ENCODE results near the gene FHIP1A. TPM values are rescaled to one million over a fixed set of nuclear protein-coding genes. Genes with fewer than 3 reads are reported as not detected.

Gene FHIP1A
- total RNA-seq, 1 experiment from 2014 or later, result 24.9 TPM

GRCh38 chr4:151401739-151402138 lies 7.2 kb upstream of the FHIP1A start:
- Mint-ChIP-seq H3K4me1 (peaks cover 0 to 3% of the 10 kb centered on the region in 2 experiments; a peak in 2 of 4 replicates), H3K9me3 (no peaks in the 10 kb centered on the region), H3K4me3 (no peak overlapping the region), H3K36me3 (ENCODE audit: insufficient read depth in 1 of 3, low read depth in 3 of 3) (peaks cover 0 to 16% (median 6%) of the 10 kb centered on the region in 3 experiments; a peak in 4 of 7 replicates), H3K27me3 (ENCODE audit: low read depth) (peaks cover 3% of the 10 kb centered on the region), H3K27ac (no peak overlapping the region)
- Histone ChIP-seq H3K4me1 (ENCODE audit: insufficient read depth, low read length) (no peaks in the 10 kb centered on the region), H2AFZ (ENCODE audit: low read length) (no peak overlapping the region), H3K18ac (ENCODE audit: insufficient read length, low read depth, low read length) (no peak overlapping the region), H3T11ph (ENCODE audit: low read length) (no peak overlapping the region), H2BK12ac (ENCODE audit: insufficient read length, low read depth, low read length) (no peak overlapping the region), H3K9ac (ENCODE audit: extremely low read depth, insufficient read length, low read length) (no peak overlapping the region), H3K56ac (ENCODE audit: insufficient read length, low read depth, low read length) (no peak overlapping the region), H3K79me1 (ENCODE audit: insufficient read depth, low read depth, low read length, poor library complexity, severe bottlenecking) (no peaks in the 10 kb centered on the region), H4K5ac (ENCODE audit: insufficient read length, low read depth, low read length) (no peak overlapping the region), H2AK5ac (ENCODE audit: insufficient read length, low read length) (no peak overlapping the region), H3K23me2 (ENCODE audit: insufficient read length, low read depth, low read length, poor library complexity, severe bottlenecking) (no peaks in the 10 kb centered on the region), H4K20me1 (ENCODE audit: control insufficient read depth, insufficient read depth, insufficient read length) (no peaks in the 10 kb centered on the region), H2BK15ac (ENCODE audit: low read depth, low read length) (no peak overlapping the region), H3K27me3 (ENCODE audit: insufficient read depth, low read length) (no peaks in the 10 kb centered on the region), H3K9me3 (ENCODE audit: control insufficient read depth, low read depth, low read length) (no peaks in the 10 kb centered on the region), H4K91ac (ENCODE audit: insufficient read length, low read depth, low read length) (no peak overlapping the region), H4K8ac (replicated peaks; ENCODE audit: insufficient read length, low read depth, low read length) (no peak overlapping the region), H3K4ac (ENCODE audit: low read depth, low read length) (no peak overlapping the region), H2BK5ac (ENCODE audit: insufficient read length, low read length) (no peak overlapping the region), H3K14ac (ENCODE audit: insufficient read depth, low read length) (no peak overlapping the region), H3K23ac (ENCODE audit: insufficient read length, low read depth, low read length) (no peak overlapping the region), H2BK20ac (ENCODE audit: low read depth, low read length, poor library complexity, severe bottlenecking) (no peak overlapping the region), H3K4me2 (ENCODE audit: insufficient read depth, insufficient read length, low read length) (no peak overlapping the region), H3K79me2 (ENCODE audit: insufficient read depth, low read length) (no peaks in the 10 kb centered on the region), H3K27ac (ENCODE audit: insufficient read length, low read depth, low read length) (no peak overlapping the region), H2BK120ac (ENCODE audit: low read depth, low read length, poor library complexity, severe bottlenecking) (no peak overlapping the region)
- DNase-seq, result no peak
- TF ChIP-seq, protein P1, sequence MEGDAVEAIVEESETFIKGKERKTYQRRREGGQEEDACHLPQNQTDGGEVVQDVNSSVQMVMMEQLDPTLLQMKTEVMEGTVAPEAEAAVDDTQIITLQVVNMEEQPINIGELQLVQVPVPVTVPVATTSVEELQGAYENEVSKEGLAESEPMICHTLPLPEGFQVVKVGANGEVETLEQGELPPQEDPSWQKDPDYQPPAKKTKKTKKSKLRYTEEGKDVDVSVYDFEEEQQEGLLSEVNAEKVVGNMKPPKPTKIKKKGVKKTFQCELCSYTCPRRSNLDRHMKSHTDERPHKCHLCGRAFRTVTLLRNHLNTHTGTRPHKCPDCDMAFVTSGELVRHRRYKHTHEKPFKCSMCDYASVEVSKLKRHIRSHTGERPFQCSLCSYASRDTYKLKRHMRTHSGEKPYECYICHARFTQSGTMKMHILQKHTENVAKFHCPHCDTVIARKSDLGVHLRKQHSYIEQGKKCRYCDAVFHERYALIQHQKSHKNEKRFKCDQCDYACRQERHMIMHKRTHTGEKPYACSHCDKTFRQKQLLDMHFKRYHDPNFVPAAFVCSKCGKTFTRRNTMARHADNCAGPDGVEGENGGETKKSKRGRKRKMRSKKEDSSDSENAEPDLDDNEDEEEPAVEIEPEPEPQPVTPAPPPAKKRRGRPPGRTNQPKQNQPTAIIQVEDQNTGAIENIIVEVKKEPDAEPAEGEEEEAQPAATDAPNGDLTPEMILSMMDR (conservative IDR thresholded peaks at IDR 0.05), result no peak
- WGBS (ENCODE audit: extremely low coverage, insufficient read length, low lambda C conversion rate), result no CpG with 5 or more reads among the region's 2 CpGs

Data from H9 (cell line).